HEK293 (cell line): ENCODE measurements around the gene NOXRED1.
A peak's percentile ranks its signal among the peaks of the same experiment; 100 is the strongest.

Experiments used
- CTCF ChIP-seq: fragments of 450-650 bp; formaldehyde crosslinking; IDR thresholded peaks from 2 replicates; pipeline ENCODE4 v1.5.1; 2016; ENCODE audit warnings: missing biosample characterization, missing genetic modification characterization
- GLI2 ChIP-seq: fragments of 450-650 bp; formaldehyde crosslinking; IDR thresholded peaks from 2 replicates; pipeline ENCODE4; 2017; ENCODE audit warnings: missing biosample characterization, missing genetic modification characterization, low read depth, borderline replicate concordance
- HIC1 ChIP-seq: fragments of 450-650 bp; formaldehyde crosslinking; IDR thresholded peaks from 2 replicates; pipeline ENCODE4 v1.5.1; 2016; ENCODE audit warnings: missing biosample characterization, missing genetic modification characterization
- INSM2 ChIP-seq: fragments of 450-650 bp; formaldehyde crosslinking; IDR thresholded peaks from 2 replicates; pipeline ENCODE4 v1.5.1; 2016; ENCODE audit warnings: missing biosample characterization, missing genetic modification characterization
- KLF1 ChIP-seq: fragments of 450-650 bp; formaldehyde crosslinking; IDR thresholded peaks from 2 replicates; pipeline ENCODE4 v1.5.1; 2016; ENCODE audit warnings: missing biosample characterization, missing genetic modification characterization
- KLF16 ChIP-seq: fragments of 450-650 bp; formaldehyde crosslinking; IDR thresholded peaks from 2 replicates; pipeline ENCODE4 v1.5.1; 2017; ENCODE audit warnings: missing biosample characterization, missing genetic modification characterization
- KLF9 ChIP-seq: fragments of 450-650 bp; formaldehyde crosslinking; IDR thresholded peaks from 2 replicates; pipeline ENCODE4 v1.5.1; 2016; ENCODE audit warnings: missing biosample characterization, missing genetic modification characterization, low read depth
- REST ChIP-seq: fragments of 450-650 bp; formaldehyde crosslinking; IDR thresholded peaks from 2 replicates; pipeline ENCODE4 v1.5.1; 2016; ENCODE audit warnings: missing biosample characterization, missing genetic modification characterization
- SALL2 ChIP-seq: fragments of 450-650 bp; formaldehyde crosslinking; IDR thresholded peaks from 2 replicates; pipeline ENCODE4 v1.5.0; 2017; ENCODE audit warnings: missing biosample characterization, mild to moderate bottlenecking, missing genetic modification characterization, borderline replicate concordance
- SP7 ChIP-seq: fragments of 450-650 bp; formaldehyde crosslinking; IDR thresholded peaks from 2 replicates; pipeline ENCODE4 v1.5.1; 2016; ENCODE audit warnings: missing biosample characterization, missing genetic modification characterization
- YY1 ChIP-seq: fragments of 450-650 bp; formaldehyde crosslinking; IDR thresholded peaks from 2 replicates; pipeline ENCODE4 v1.5.1; 2018; ENCODE audit warnings: missing biosample characterization, missing genetic modification characterization
- ZBTB7A ChIP-seq: fragments of 450-650 bp; formaldehyde crosslinking; IDR thresholded peaks from 2 replicates; pipeline ENCODE4 v1.5.1; 2016; ENCODE audit warnings: low read depth, missing biosample characterization, missing genetic modification characterization
- ZFHX2 ChIP-seq: fragments of 450-650 bp; formaldehyde crosslinking; conservative IDR thresholded peaks from 2 replicates; pipeline ENCODE4 v1.5.1; 2016; ENCODE audit warnings: missing biosample characterization, missing genetic modification characterization
- ZNF18 ChIP-seq: fragments of 450-650 bp; formaldehyde crosslinking; IDR thresholded peaks from 2 replicates; pipeline ENCODE4 v1.5.1; 2016; ENCODE audit warnings: missing biosample characterization, missing genetic modification characterization
- ZNF292 ChIP-seq: fragments of 450-650 bp; formaldehyde crosslinking; IDR thresholded peaks from 2 replicates; pipeline ENCODE4 v1.5.1; 2016; ENCODE audit warnings: low read depth, missing biosample characterization, missing genetic modification characterization, borderline replicate concordance
- ZNF335 ChIP-seq: fragments of 450-650 bp; formaldehyde crosslinking; conservative IDR thresholded peaks from 2 replicates; pipeline ENCODE4 v1.5.1; 2016; ENCODE audit warnings: missing biosample characterization, missing genetic modification characterization
- ZNF449 ChIP-seq: fragments of 450-650 bp; formaldehyde crosslinking; IDR thresholded peaks from 2 replicates; pipeline ENCODE4 v1.5.1; 2017; ENCODE audit warnings: missing biosample characterization, mild to moderate bottlenecking, missing genetic modification characterization, moderate library complexity
- ZNF518A ChIP-seq: fragments of 450-650 bp; formaldehyde crosslinking; conservative IDR thresholded peaks from 2 replicates; pipeline ENCODE4 v1.5.1; 2016; ENCODE audit warnings: low read depth, missing biosample characterization, missing genetic modification characterization
- ZNF600 ChIP-seq: fragments of 450-650 bp; formaldehyde crosslinking; IDR thresholded peaks from 2 replicates; pipeline ENCODE4 v1.5.1; 2016; ENCODE audit warnings: missing biosample characterization, missing genetic modification characterization
- ZNF626 ChIP-seq: fragments of 450-650 bp; sonication (Bioruptor Pico); formaldehyde crosslinking; IDR thresholded peaks from 2 replicates; pipeline ENCODE4 v1.5.1; 2018; ENCODE audit warnings: missing biosample characterization, missing genetic modification characterization, inconsistent platforms
- ZNF629 ChIP-seq: fragments of 450-650 bp; formaldehyde crosslinking; IDR thresholded peaks from 2 replicates; pipeline ENCODE4 v1.5.1; 2017; ENCODE audit warnings: missing biosample characterization, missing genetic modification characterization

The NOXRED1 gene

GRCh38 chr14:77372304-77372841 is 51.0 kb downstream of the NOXRED1 start (continued):
- no peak for TF ChIP-seq ZNF18 (tag by site-specific recombination)
- peak; percentile 57; the same call in 1 of the 2 replicates for TF ChIP-seq INSM2
- TF ChIP-seq ZNF600 (tag by site-specific recombination), result 0 out of 2 replicates have a peak, but pooled peaks have one; percentile 10
- TF ChIP-seq GLI2 (tag by site-specific recombination), result no peak
- no peak for TF ChIP-seq ZFHX2
- no peak for TF ChIP-seq ZNF292 (tag by site-specific recombination)
- peak; percentile 51; the same call in 1 of the 2 replicates for TF ChIP-seq SP7 (tag by site-specific recombination)
- no peak for TF ChIP-seq CTCF (tag by site-specific recombination)
- no peak for TF ChIP-seq KLF16 (tag by site-specific recombination)
- TF ChIP-seq ZNF518A, result no peak
- TF ChIP-seq ZBTB7A (tag by site-specific recombination), result no peak
- TF ChIP-seq KLF9 (tag by site-specific recombination), result no peak
- no peak for TF ChIP-seq ZNF629 (tag by site-specific recombination)
- no peak for TF ChIP-seq YY1
- TF ChIP-seq REST (tag by site-specific recombination), result no peak
- no peak for TF ChIP-seq ZNF626
- no peak for TF ChIP-seq HIC1 (tag by site-specific recombination)
- TF ChIP-seq SALL2, result no peak
- TF ChIP-seq ZNF335, result no peak
- no peak for TF ChIP-seq KLF1 (tag by site-specific recombination)
- no peak for TF ChIP-seq ZNF449
